Upper lobe of left lung (tissue), 6 donors: Measurements from ENCODE around the gene PCSK5. TPM values are rescaled to one million over a fixed set of nuclear protein-coding genes. Genes with fewer than 3 reads are reported as not detected.

ENCODE experiments used
- ATAC-seq, 2 donors: fragments of 200-7000 bp; cut with Tn5 transposase; one replicate each; pipeline ENCODE4 v1.9.1; 2022; ENCODE audit warnings: mild to moderate bottlenecking in 2 of 2, moderate library complexity in 2 of 2; ENCODE audit not compliant: low FRiP score in 2 of 2
- DNase-seq, 2 donors: peaks; one replicate each; pipeline ENCODE4 v3.0.0-alpha.2; 2019 to 2020
- H3K27ac ChIP-seq, 4 donors: fragments of 200-600 bp; sonication (generic); one replicate each; pipeline ENCODE4 v1.5.1; 2016 to 2019
- H3K27me3 ChIP-seq, 4 donors: fragments of 200-600 bp; sonication (generic); one replicate each; pipeline ENCODE4 v1.5.1; 2017 to 2019
- H3K36me3 ChIP-seq, 4 donors: fragments of 200-600 bp; sonication (generic); one replicate each; pipeline ENCODE4 v1.5.1; 2016 to 2019
- H3K4me1 ChIP-seq, 4 donors: fragments of 200-600 bp; sonication (generic); one replicate each; pipeline ENCODE4 v1.5.1; 2018 to 2019
- H3K4me3 ChIP-seq, 4 donors: fragments of 200-600 bp; sonication (generic); one replicate each; pipeline ENCODE4 v1.5.1; 2017 to 2019; ENCODE audit warnings: mild to moderate bottlenecking in 2 of 4, moderate library complexity in 1 of 4
- H3K9me3 ChIP-seq, 4 donors: fragments of 200-600 bp; sonication (generic); one replicate each; pipeline ENCODE4 v1.5.1; 2018 to 2019
- CTCF ChIP-seq, 6 experiments: fragments of 450-650 bp in 4 of 6; fragments of 200-600 bp in 2 of 6; sonication (generic) in 2 of 6; IDR thresholded peaks; one replicate each; pipeline ENCODE4 v1.5.1; 2016 to 2019; ENCODE audit warnings: antibody characterized with exemption in 6 of 6
- EP300 ChIP-seq, 4 donors: sonication (generic); formaldehyde crosslinking; IDR thresholded peaks; one replicate each; pipeline ENCODE4 v1.5.1; 2017; ENCODE audit warnings: antibody characterized with exemption in 4 of 4, control low read depth in 2 of 4
- POLR2A ChIP-seq, 4 donors: fragments of 450-650 bp; IDR thresholded peaks; one replicate each; pipeline ENCODE4 v1.5.1; 2016 to 2017; ENCODE audit warnings: antibody characterized with exemption in 4 of 4, mild to moderate bottlenecking in 2 of 4
- POLR2AphosphoS5 ChIP-seq, 2 donors: sonication (generic); formaldehyde crosslinking; IDR thresholded peaks; one replicate each; pipeline ENCODE4 v1.5.1; 2017; ENCODE audit warnings: antibody characterized with exemption in 2 of 2
- WGBS, 2 donors: methylation state at CpG; one replicate each; pipeline ENCODE4 v1.1.5; 2017 to 2018; 5-methylcytosine and 5-hydroxymethylcytosine counted together
- total RNA-seq, 6 donors: library from RNA; depleted of rRNA in 4 of 6; stranded (reverse); fragments of >200 nt in 4 of 6; gene quantifications; one replicate each; pipeline versions ENCODE4 v1.1.0 to v1.2.1, GENCODE V29; 2016 to 2021
- donor health status: DM: no; HTN: no; CAD: no; lungs with moderate emphysema.
- donor health status: DM: no; HTN: yes; CAD: no; lungs with severe emphysema.

The PCSK5 gene
- total RNA-seq, 6 donors from 2014 or later: 12.8 to 29.2 (median 18.3) TPM

DNA sequence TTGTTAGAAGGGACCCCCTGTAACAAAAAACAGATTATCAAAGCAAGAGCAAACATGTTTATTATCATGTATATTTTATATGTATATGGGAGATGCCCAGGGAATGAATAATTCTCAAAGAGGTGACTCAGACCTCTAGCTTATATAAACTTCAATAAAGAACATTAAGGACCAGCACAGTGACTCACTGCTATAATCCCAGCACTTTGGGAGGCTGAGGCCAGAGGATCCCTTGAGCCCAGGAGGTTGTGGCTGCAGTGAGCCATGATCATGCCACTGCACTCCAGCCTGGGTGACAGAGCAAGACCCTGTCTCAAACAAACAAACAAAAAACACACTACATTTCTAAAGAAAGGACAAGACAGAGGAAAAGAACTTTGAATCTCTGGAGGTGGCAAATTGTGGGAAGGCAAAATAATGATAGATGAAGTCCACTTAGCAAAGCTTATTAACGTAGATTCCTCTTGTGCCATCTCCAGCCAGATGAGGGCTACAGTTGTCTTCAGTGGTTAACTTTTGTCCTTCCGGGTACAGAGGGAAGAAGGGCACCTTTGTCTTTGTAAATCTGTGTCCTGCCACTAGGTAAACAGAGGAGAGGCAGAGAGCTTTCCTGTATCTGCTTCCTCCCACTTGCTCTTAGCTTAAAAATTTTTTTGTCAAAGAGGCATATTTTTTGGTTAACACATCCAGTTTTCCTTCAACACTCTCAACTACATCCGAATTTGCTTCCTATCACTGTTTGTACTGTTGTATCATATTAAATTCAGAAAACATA lies 511.3 kb downstream of the PCSK5 start:
- Histone ChIP-seq H3K4me1 (peaks cover 0 to 8% (median 5%) of the 10 kb centered on the region in 4 donors), H3K27ac (no peak overlapping the region), H3K4me3 (no peak overlapping the region), H3K36me3 (no peaks in the 10 kb centered on the region), H3K27me3 (no peaks in the 10 kb centered on the region), H3K9me3 (no peaks in the 10 kb centered on the region)
- TF ChIP-seq CTCF (IDR thresholded peaks at IDR 0.05) (no peak), EP300 (IDR thresholded peaks at IDR 0.05) (no peak), POLR2AphosphoS5 (IDR thresholded peaks at IDR 0.05) (no peak), POLR2A (IDR thresholded peaks at IDR 0.05) (no peak)
- no peak for ATAC-seq
- WGBS, 2 donors: 76 to 80% methylated on average over 3 of the region's 3 CpGs
- DNase-seq: no peak

GRCh38 chr9:76403352-76403751 lies 512.9 kb downstream of the PCSK5 start:
- ATAC-seq (peak; percentile 46 to 88), DNase-seq (no peak)
- Histone ChIP-seq H3K36me3 (no peaks in the 10 kb centered on the region), H3K4me3 (no peak overlapping the region), H3K27ac (peak overlapping the region in 2 of 4 donors; percentile 51 to 61), H3K4me1 (peaks cover 0 to 8% (median 5%) of the 10 kb centered on the region in 4 donors), H3K27me3 (no peaks in the 10 kb centered on the region), H3K9me3 (no peaks in the 10 kb centered on the region)
- TF ChIP-seq POLR2AphosphoS5 (IDR thresholded peaks at IDR 0.05) (no peak), EP300 (IDR thresholded peaks at IDR 0.05) (no peak), CTCF (IDR thresholded peaks at IDR 0.05) (peak; percentile 39 to 77 (median 58)), POLR2A (IDR thresholded peaks at IDR 0.05) (no peak)
- WGBS, 2 donors: 3 to 5% methylated on average over 2 of the region's 2 CpGs

DNA sequence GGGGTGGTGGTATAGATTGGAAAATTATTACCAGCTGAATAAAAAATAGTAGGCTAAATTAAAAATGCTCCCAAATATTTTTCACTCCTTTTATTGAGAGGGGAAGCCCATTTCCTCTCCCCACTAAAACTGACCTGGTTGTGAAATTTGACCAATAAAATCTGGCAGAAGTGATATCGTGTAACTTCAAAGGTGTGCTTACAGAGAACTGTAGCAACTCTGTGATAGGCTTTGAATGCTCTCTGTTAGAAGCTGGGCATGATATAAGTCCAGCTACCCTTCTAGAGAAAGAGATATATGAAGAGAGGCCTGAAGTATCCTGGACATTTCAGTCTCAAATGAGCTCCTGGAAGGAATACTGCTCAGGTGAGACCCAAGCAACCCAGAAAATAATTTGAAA lies 513.9 kb downstream of the PCSK5 start:
- no peak for ATAC-seq
- Histone ChIP-seq H3K27me3 (no peaks in the 10 kb centered on the region), H3K4me3 (no peak overlapping the region), H3K9me3 (no peaks in the 10 kb centered on the region), H3K27ac (no peak overlapping the region), H3K4me1 (peaks cover 0 to 8% (median 5%) of the 10 kb centered on the region in 4 donors), H3K36me3 (no peaks in the 10 kb centered on the region)
- no peak for TF ChIP-seq EP300 (IDR thresholded peaks at IDR 0.05)
- no peak for TF ChIP-seq POLR2A (IDR thresholded peaks at IDR 0.05)
- TF ChIP-seq CTCF (IDR thresholded peaks at IDR 0.05): no peak
- no peak for TF ChIP-seq POLR2AphosphoS5 (IDR thresholded peaks at IDR 0.05)
- WGBS, 2 donors: 67 to 81% methylated on average over 1 of the region's 1 CpG
- no peak for DNase-seq

GRCh38 chr9:76405340-76405739 lies 514.9 kb downstream of the PCSK5 start:
- Histone ChIP-seq H3K36me3 (no peaks in the 10 kb centered on the region), H3K27me3 (no peaks in the 10 kb centered on the region)
- TF ChIP-seq CTCF (IDR thresholded peaks at IDR 0.05) (no peak), POLR2AphosphoS5 (IDR thresholded peaks at IDR 0.05) (no peak), EP300 (IDR thresholded peaks at IDR 0.05) (no peak), POLR2A (IDR thresholded peaks at IDR 0.05) (no peak)

GRCh38 chr9:76405868-76406267 lies 515.4 kb downstream of the PCSK5 start:
- Histone ChIP-seq H3K27me3 (no peaks in the 10 kb centered on the region), H3K27ac (no peak overlapping the region), H3K9me3 (no peaks in the 10 kb centered on the region), H3K36me3 (no peaks in the 10 kb centered on the region), H3K4me3 (no peak overlapping the region), H3K4me1 (peaks cover 0 to 8% (median 5%) of the 10 kb centered on the region in 4 donors)
- ATAC-seq (no peak), DNase-seq (no peak)
- TF ChIP-seq EP300 (IDR thresholded peaks at IDR 0.05): no peak
- TF ChIP-seq CTCF (IDR thresholded peaks at IDR 0.05): no peak
- TF ChIP-seq POLR2A (IDR thresholded peaks at IDR 0.05): no peak
- TF ChIP-seq POLR2AphosphoS5 (IDR thresholded peaks at IDR 0.05): no peak

More at GRCh38 chr9:76405340-76405739, 514.9 kb downstream of the PCSK5 start:
- Histone ChIP-seq H3K4me3 (no peak overlapping the region), H3K27ac (no peak overlapping the region), H3K9me3 (no peaks in the 10 kb centered on the region), H3K4me1 (peaks cover 0 to 8% (median 5%) of the 10 kb centered on the region in 4 donors)
- ATAC-seq (no peak), DNase-seq (no peak)
- 63 to 71% methylated on average over 3 of the region's 3 CpGs for WGBS, 2 donors
